ENCODE data around the gene ARHGEF19.

DNA sequence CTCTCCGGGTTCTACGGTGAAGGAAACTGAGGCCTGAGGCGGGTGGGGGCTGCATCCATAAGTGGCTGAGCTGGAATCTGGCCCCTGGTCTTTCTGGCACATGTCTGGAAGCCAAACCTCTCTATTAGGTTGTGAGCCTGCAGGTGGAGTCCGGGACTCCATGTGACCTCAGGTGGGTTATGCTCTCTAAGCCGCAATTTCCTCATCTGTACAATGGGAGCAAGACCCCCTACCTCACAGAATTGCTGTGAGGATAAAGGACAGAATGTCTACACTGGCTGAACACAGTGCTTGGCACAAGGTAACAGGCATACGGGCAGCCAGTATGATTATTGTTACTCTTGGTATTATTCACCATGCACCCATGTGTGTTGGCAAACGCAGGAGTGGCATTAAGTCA lies 63.3 kb downstream of the ARHGEF19 start:
- TF ChIP-seq CTCF (IDR thresholded peaks at IDR 0.05 in 8 of 11, conservative IDR thresholded peaks at IDR 0.05 in 3 of 11) (no peak), POLR2AphosphoS5 (IDR thresholded peaks at IDR 0.05) (no peak)

All from spleen (tissue), 7 donors.